ENCODE data around the gene RPL36A. TPM values are rescaled to one million over a fixed set of nuclear protein-coding genes. Genes with fewer than 3 reads are reported as not detected.

Gene RPL36A
- total and polyA plus RNA-seq, 9 of the 15 experiments (the other 6 are each of a cell fraction or from before 2014, with no cell fraction given), result 412 to 4,539 (median 3,209) TPM

DNA sequence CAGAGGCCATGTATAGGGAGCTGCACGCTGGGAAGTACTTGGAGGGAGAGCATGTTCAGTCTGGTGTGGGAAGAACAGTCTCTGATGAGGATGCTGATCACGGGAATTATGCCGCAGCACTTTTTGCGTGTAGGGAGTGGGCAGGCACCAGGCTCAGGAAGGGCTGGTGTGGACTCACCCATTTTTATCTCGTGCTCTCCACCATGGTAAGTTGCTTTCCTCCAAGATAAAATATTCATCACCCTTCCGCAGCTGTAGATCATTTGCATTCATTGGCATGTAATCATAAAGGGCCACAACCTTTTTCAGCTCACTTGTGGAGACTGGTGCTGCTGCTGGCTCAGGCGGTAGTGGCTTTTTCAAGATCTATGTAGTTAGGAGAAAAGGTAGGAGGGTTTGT, 30.4 kb upstream of the RPL36A start:
- H3K9ac ChIP-seq (ENCODE audit: insufficient read depth in 1 of 2, low read depth in 2 of 2, low read length in 2 of 2), result no peak overlapping the region
- no peak overlapping the region for H3K27ac ChIP-seq (ENCODE audit: extremely low read depth, low read depth, low read length)
- no peaks in the 10 kb centered on the region for H3K79me2 ChIP-seq (ENCODE audit: control insufficient read depth, insufficient read depth, low read length)
- H3K9me3 ChIP-seq (replicated peaks; ENCODE audit: control insufficient read depth, insufficient read depth, low read depth, low read length), result no peaks in the 10 kb centered on the region
- no peaks in the 10 kb centered on the region for H3K9me1 ChIP-seq (ENCODE audit: control insufficient read depth, insufficient read depth, low read length)
- no peak overlapping the region for H2AFZ ChIP-seq (ENCODE audit: low read depth, low read length)
- in situ Hi-C loops (cut with MboI) (no loop called here), intact Hi-C loops (cut with micrococcal nuclease) (no loop called here)
- ChIA-PET CTCF (ENCODE audit: low intra/inter-chr PET ratio) (no interaction called here), POLR2A (interaction anchor here (1.7 kb wide), 1 partner anchor 12 kb away, joined by 3 read pairs; the partner anchor contains the start of gene TIMM8A)
- H3K4me3 ChIP-seq, result no peak overlapping the region
- no peak for FAIRE-seq
- no peak for DNase-seq (ENCODE audit: extremely low read depth in 1 of 4, low spot score in 3 of 4)
- H3K36me3 ChIP-seq (ENCODE audit: control insufficient read depth, insufficient read depth, low read length), result peaks cover 64% of the 10 kb centered on the region; the same call in 2 of the 3 replicates
- peaks cover 0 to 4% of the 10 kb centered on the region in 2 experiments; a peak in 3 of 5 replicates for H3K4me1 ChIP-seq (replicated peaks in 1 of 2; ENCODE audit: control insufficient read depth in 2 of 2, insufficient read depth in 2 of 2, low read length in 2 of 2)
- ATAC-seq, result no peak
- WGBS (ENCODE audit: insufficient coverage, low coverage, missing lambda C conversion rate), result 63% methylated on average over 7 of the region's 7 CpGs
- BruUV-seq (replicated peaks), result no TSS peak
- H4K20me1 ChIP-seq (replicated peaks; ENCODE audit: control insufficient read depth, insufficient read depth, low read length), result no peaks in the 10 kb centered on the region
- H3K4me2 ChIP-seq (ENCODE audit: insufficient read depth, low read length), result no peak overlapping the region
- H3K27me3 ChIP-seq (ENCODE audit: control insufficient read depth in 2 of 2, insufficient read depth in 2 of 2, low read length in 2 of 2), result no peaks in the 10 kb centered on the region
- TF ChIP-seq, protein P1, sequence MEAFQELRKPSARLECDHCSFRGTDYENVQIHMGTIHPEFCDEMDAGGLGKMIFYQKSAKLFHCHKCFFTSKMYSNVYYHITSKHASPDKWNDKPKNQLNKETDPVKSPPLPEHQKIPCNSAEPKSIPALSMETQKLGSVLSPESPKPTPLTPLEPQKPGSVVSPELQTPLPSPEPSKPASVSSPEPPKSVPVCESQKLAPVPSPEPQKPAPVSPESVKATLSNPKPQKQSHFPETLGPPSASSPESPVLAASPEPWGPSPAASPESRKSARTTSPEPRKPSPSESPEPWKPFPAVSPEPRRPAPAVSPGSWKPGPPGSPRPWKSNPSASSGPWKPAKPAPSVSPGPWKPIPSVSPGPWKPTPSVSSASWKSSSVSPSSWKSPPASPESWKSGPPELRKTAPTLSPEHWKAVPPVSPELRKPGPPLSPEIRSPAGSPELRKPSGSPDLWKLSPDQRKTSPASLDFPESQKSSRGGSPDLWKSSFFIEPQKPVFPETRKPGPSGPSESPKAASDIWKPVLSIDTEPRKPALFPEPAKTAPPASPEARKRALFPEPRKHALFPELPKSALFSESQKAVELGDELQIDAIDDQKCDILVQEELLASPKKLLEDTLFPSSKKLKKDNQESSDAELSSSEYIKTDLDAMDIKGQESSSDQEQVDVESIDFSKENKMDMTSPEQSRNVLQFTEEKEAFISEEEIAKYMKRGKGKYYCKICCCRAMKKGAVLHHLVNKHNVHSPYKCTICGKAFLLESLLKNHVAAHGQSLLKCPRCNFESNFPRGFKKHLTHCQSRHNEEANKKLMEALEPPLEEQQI (IDR thresholded peaks at IDR 0.05), result no peak
- TF ChIP-seq SAFB (IDR thresholded peaks at IDR 0.05; ENCODE audit: borderline replicate concordance, low read depth, low read length) (no peak), NFYB (IDR thresholded peaks at IDR 0.05; ENCODE audit: extremely low read depth, insufficient read length) (no peak), L3MBTL2 (IDR thresholded peaks at IDR 0.05) (no peak), IRF2 (CRISPR knock-in tag; IDR thresholded peaks at IDR 0.05) (no peak), HDAC3 (IDR thresholded peaks at IDR 0.05; ENCODE audit: borderline replicate concordance, partially characterized antibody) (no peak), RBM15 (IDR thresholded peaks at IDR 0.05; ENCODE audit: insufficient read depth, low read length) (no peak), ZNF347 (CRISPR knock-in tag; IDR thresholded peaks at IDR 0.05; ENCODE audit: low read depth) (no peak), AFF4 (CRISPR knock-in tag; IDR thresholded peaks at IDR 0.05) (no peak), ZNF740 (CRISPR knock-in tag; IDR thresholded peaks at IDR 0.05) (no peak), ZNF740 (tag; IDR thresholded peaks at IDR 0.05) (no peak), ETV6 (IDR thresholded peaks at IDR 0.05; ENCODE audit: borderline replicate concordance in 1 of 2, low read depth in 2 of 2, low read length in 1 of 2) (no peak), ETV6 (CRISPR knock-in tag; IDR thresholded peaks at IDR 0.05; ENCODE audit: borderline replicate concordance) (no peak), SNRNP70 (optimal IDR thresholded peaks at IDR 0.05; ENCODE audit: low read depth, low read length) (no peak), NEUROD1 (IDR thresholded peaks at IDR 0.05; ENCODE audit: borderline replicate concordance, low read depth, low read length, partially characterized antibody) (no peak)
- TF ChIP-seq, protein P2, sequence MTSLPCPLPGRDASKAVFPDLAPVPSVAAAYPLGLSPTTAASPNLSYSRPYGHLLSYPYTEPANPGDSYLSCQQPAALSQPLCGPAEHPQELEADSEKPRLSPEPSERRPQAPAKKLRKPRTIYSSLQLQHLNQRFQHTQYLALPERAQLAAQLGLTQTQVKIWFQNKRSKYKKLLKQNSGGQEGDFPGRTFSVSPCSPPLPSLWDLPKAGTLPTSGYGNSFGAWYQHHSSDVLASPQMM (CRISPR knock-in tag; IDR thresholded peaks at IDR 0.05), result no peak

Measured in K562 (cell line).